ENCODE data around the gene FSD2.
"Not testable (repeated sequence)": the region's sequence is repeated elsewhere in the genome, so short reads cannot be mapped to it uniquely, and the experiment has no call there.

FSD2 gene

DNA sequence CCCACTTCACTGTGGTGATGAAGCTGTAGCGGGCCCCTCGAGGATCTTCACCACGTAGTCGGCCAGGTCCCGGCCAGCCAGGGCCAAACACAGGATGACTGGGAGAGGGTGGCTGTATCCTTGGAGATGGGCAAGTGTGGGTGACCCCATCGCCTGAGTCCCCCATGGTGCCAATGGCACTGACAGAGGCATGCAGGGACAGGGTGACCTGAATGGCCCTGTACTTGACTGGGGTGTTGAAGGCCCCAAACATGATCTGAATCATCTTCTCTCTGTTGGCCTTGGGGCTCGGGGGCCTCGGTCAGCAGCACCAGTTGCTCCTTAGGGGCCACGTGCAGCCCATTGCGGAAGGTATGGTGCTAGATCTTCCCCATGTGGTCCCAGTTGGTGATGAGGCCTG, 79.1 kb downstream of the FSD2 start:
- no peak for DNase-seq

GRCh38 chr15:82715003-82715402, 90.9 kb downstream of the FSD2 start:
- DNase-seq, result no peak

GRCh38 chr15:82714016-82714415, 91.9 kb downstream of the FSD2 start:
- DNase-seq, result no peak

GRCh38 chr15:82712036-82712435, 93.8 kb downstream of the FSD2 start:
- no peak for DNase-seq

- DNase-seq, result no peak
Measured at GRCh38 chr15:82710926-82711490, 94.9 kb downstream of the FSD2 start.

GRCh38 chr15:82710208-82710555, 95.7 kb downstream of the FSD2 start:
- no peak for DNase-seq

GRCh38 chr15:82709421-82710207, 96.3 kb downstream of the FSD2 start, which contains the start of gene AP3B2:
TSS of gene AP3B2 (minus strand) at chr15:82709875. CDS start at chr15:82709706, 169 bp downstream.
- DNase-seq, result peak; percentile 73

GRCh38 chr15:82709081-82709420, 96.8 kb downstream of the FSD2 start:
- DNase-seq, result peak; percentile 23

GRCh38 chr15:82705856-82706255, 100.0 kb downstream of the FSD2 start:
- not testable (repeated sequence) for DNase-seq

Data from NCI-H524 treated with DMSO at 0.1 percent for 48 hours (cell line).